Upper lobe of right lung (tissue), 1 donor: ENCODE data around the gene FAM162A. TPM values are rescaled to one million over a fixed set of nuclear protein-coding genes. Genes with fewer than 3 reads are reported as not detected.

ENCODE experiments used
- ATAC-seq: fragments of 200-7000 bp; cut with Tn5 transposase; one replicate; pipeline ENCODE4 v1.9.1; 2020; ENCODE audit warnings: mild to moderate bottlenecking, moderate library complexity
- DNase-seq: peaks from one replicate; pipeline ENCODE4 v3.0.0-alpha.2; 2020
- H3K27ac ChIP-seq: fragments of 200-600 bp; one replicate; pipeline ENCODE4 v1.8.0; 2022
- H3K27me3 ChIP-seq: fragments of 200-600 bp; one replicate; pipeline ENCODE4 v1.8.0; 2022; ENCODE audit warnings: mild to moderate bottlenecking
- H3K36me3 ChIP-seq: fragments of 200-600 bp; one replicate; pipeline ENCODE4 v1.8.0; 2022
- H3K4me1 ChIP-seq: fragments of 200-600 bp; one replicate; pipeline ENCODE4 v1.8.0; 2022
- H3K4me3 ChIP-seq: fragments of 200-600 bp; one replicate; pipeline ENCODE4 v1.8.0; 2022; ENCODE audit warnings: mild to moderate bottlenecking
- H3K9me3 ChIP-seq: fragments of 200-600 bp; one replicate; pipeline ENCODE4 v1.8.0; 2022
- CTCF ChIP-seq: fragments of 200-600 bp; IDR thresholded peaks from one replicate; pipeline ENCODE4 v1.8.0; 2022; ENCODE audit warnings: antibody characterized with exemption
- intact Hi-C: fragments of 100-400 bp; cut with DNase I; formaldehyde crosslinking; loops from one replicate; pipeline ENCODE4 v1.11.0; 2022
- long read RNA-seq: library from polyadenylated mRNA; unstranded; transcript quantifications from one replicate; pipeline ENCODE4 v2.0.0, GENCODE V29; 2021
- total RNA-seq: library from RNA; stranded (reverse); fragmentation: NEBNext Ultra II Directional; extraction: Animal tissue kit (Norgen Biotek cat#: 25700); gene quantifications from one replicate; pipeline ENCODE4 v1.2.1, GENCODE V29; 2021
- donor health status: DM: no; HTN: yes; CAD: no; lungs with severe emphysema.

FAM162A gene
- 31.0 TPM for total RNA-seq
- long read RNA-seq, transcript FAM162A-203 (5 exons, 3,052 nt), result major isoform, 13 of 16 reads
- long read RNA-seq, partial matches to known transcripts, result 0 of 16 reads
- long read RNA-seq, other reads (novel, unspliced or antisense), result 3 of 16 reads

GRCh38 chr3:122383771-122384697 is at the start of gene FAM162A:
TSS of gene FAM162A (plus strand) at chr3:122384182. CDS start at chr3:122384266, 84 bp downstream.
- TF ChIP-seq CTCF, result peak; percentile 67
- Histone ChIP-seq H3K4me1 (peaks cover 20% of the 10 kb centered on the region), H3K4me3 (peak within 1 kb of the TSS; percentile 73), H3K36me3 (no peaks in the 10 kb centered on the region), H3K9me3 (no peaks in the 10 kb centered on the region), H3K27ac (peak within 1 kb of the TSS; percentile 92), H3K27me3 (no peaks in the 10 kb centered on the region)
- ATAC-seq (peak; percentile 98), DNase-seq (peak; percentile 98)
- intact Hi-C loops, result no loop called here

- Histone ChIP-seq H3K4me3 (no peak overlapping the region), H3K27me3 (no peaks in the 10 kb centered on the region), H3K4me1 (no peaks in the 10 kb centered on the region), H3K27ac (no peak overlapping the region), H3K36me3 (no peaks in the 10 kb centered on the region), H3K9me3 (no peaks in the 10 kb centered on the region)
- intact Hi-C loops, result no loop called here
- TF ChIP-seq CTCF, result no peak
- no peak for DNase-seq
- ATAC-seq, result no peak
Measured at GRCh38 chr3:122342803-122343202, 41.2 kb upstream of the FAM162A start.

GRCh38 chr3:122343654-122344053 is 40.3 kb upstream of the FAM162A start:
- no peak overlapping the region for H3K4me3 ChIP-seq
- no peaks in the 10 kb centered on the region for H3K9me3 ChIP-seq
- no peaks in the 10 kb centered on the region for H3K4me1 ChIP-seq
- intact Hi-C loops, result no loop called here
- ATAC-seq, result no peak
- H3K36me3 ChIP-seq, result no peaks in the 10 kb centered on the region
- no peak for DNase-seq
- no peak for TF ChIP-seq CTCF
- H3K27me3 ChIP-seq, result no peaks in the 10 kb centered on the region
- no peak overlapping the region for H3K27ac ChIP-seq

GRCh38 chr3:122349171-122349570 is 34.8 kb upstream of the FAM162A start:
- intact Hi-C loops, result no loop called here
- no peak overlapping the region for H3K27ac ChIP-seq
- no peaks in the 10 kb centered on the region for H3K27me3 ChIP-seq
- no peaks in the 10 kb centered on the region for H3K9me3 ChIP-seq
- DNase-seq (no peak), ATAC-seq (no peak)
- no peak for TF ChIP-seq CTCF
- no peak overlapping the region for H3K4me3 ChIP-seq
- no peaks in the 10 kb centered on the region for H3K36me3 ChIP-seq
- H3K4me1 ChIP-seq, result no peaks in the 10 kb centered on the region

- Histone ChIP-seq H3K27ac (no peak overlapping the region), H3K9me3 (no peaks in the 10 kb centered on the region), H3K4me3 (no peak overlapping the region), H3K36me3 (no peaks in the 10 kb centered on the region), H3K4me1 (no peaks in the 10 kb centered on the region), H3K27me3 (no peaks in the 10 kb centered on the region)
- no peak for TF ChIP-seq CTCF
- DNase-seq (no peak), ATAC-seq (no peak)
- intact Hi-C loops, result no loop called here
Measured at GRCh38 chr3:122350814-122351418, 33.1 kb upstream of the FAM162A start.
